DND-41 (cell line): ENCODE data around the gene CSNK2A1.

Source experiments
- ATAC-seq: fragments of 200-7000 bp; cut with Tn5 transposase; 3 replicates; pipeline ENCODE4 v1.9.1; 2021; ENCODE audit warnings: low read depth; ENCODE audit not compliant: insufficient read depth
- DNase-seq: peaks from one replicate; pipeline ENCODE4 v3.0.0-alpha.2; 2020
- H2AFZ ChIP-seq: 2 replicates; pipeline ENCODE4 v1.6.0; 2012; ENCODE audit warnings: low read depth, low read length
- H3K27ac ChIP-seq: 2 replicates; pipeline ENCODE4 v1.5.1; 2012; ENCODE audit warnings: low read length, inconsistent platforms
- H3K27me3 ChIP-seq: fragments of 200-600 bp; sonication (generic); 2 replicates; pipeline ENCODE4 v1.6.0; 2012; ENCODE audit warnings: low read length, mild to moderate bottlenecking, inconsistent platforms; ENCODE audit not compliant: insufficient read depth, poor library complexity
- H3K36me3 ChIP-seq: 2 replicates; pipeline ENCODE4 v1.5.1; 2012; ENCODE audit warnings: low read length, inconsistent platforms; ENCODE audit not compliant: insufficient read depth
- H3K4me1 ChIP-seq: 2 replicates; pipeline ENCODE4 v1.5.1; 2012; ENCODE audit warnings: mild to moderate bottlenecking, low read length; ENCODE audit not compliant: insufficient read depth
- H3K4me2 ChIP-seq: 2 replicates; pipeline ENCODE4 v1.6.0; 2012; ENCODE audit warnings: mild to moderate bottlenecking, moderate library complexity, low read length, inconsistent platforms; ENCODE audit not compliant: insufficient read depth
- H3K4me3 ChIP-seq, 2 experiments: fragments of 200-600 bp in 1 of 2; shearing (Covaris generic) in 1 of 2; 2 replicates each; pipeline ENCODE4 v1.5.1; 2012 to 2016; ENCODE audit warnings: inconsistent platforms in 2 of 2, low read length in 2 of 2, mild to moderate bottlenecking in 2 of 2, low read depth in 1 of 2, moderate library complexity in 1 of 2
- H3K79me2 ChIP-seq: 2 replicates; pipeline ENCODE4 v1.6.0; 2012; ENCODE audit warnings: low read length, inconsistent platforms; ENCODE audit not compliant: insufficient read depth
- H3K9ac ChIP-seq: 2 replicates; pipeline ENCODE4 v1.6.0; 2012; ENCODE audit warnings: low read depth, mild to moderate bottlenecking, inconsistent platforms, low read length, moderate library complexity
- H3K9me3 ChIP-seq: 2 replicates; pipeline ENCODE4 v1.5.1; 2012; ENCODE audit warnings: low read length, moderate library complexity, mild to moderate bottlenecking, inconsistent platforms; ENCODE audit not compliant: insufficient read depth, severe bottlenecking
- H4K20me1 ChIP-seq: 2 replicates; pipeline ENCODE4 v1.6.0; 2012; ENCODE audit warnings: low read length; ENCODE audit not compliant: insufficient read depth
- EZH2 ChIP-seq: IDR thresholded peaks from 3 replicates; pipeline ENCODE4 v1.6.1; 2012; ENCODE audit warnings: borderline replicate concordance, low read depth, mild to moderate bottlenecking, moderate library complexity, low read length, inconsistent platforms; ENCODE audit not compliant: severe bottlenecking
- TF ChIP-seq, protein P1 (sequence below): IDR thresholded peaks from 2 replicates; pipeline ENCODE4 v1.5.1; 2012; ENCODE audit warnings: borderline replicate concordance, low read length, moderate library complexity, mild to moderate bottlenecking; ENCODE audit not compliant: poor library complexity, severe bottlenecking; ENCODE audit errors: extremely low read depth

Gene CSNK2A1

DNA sequence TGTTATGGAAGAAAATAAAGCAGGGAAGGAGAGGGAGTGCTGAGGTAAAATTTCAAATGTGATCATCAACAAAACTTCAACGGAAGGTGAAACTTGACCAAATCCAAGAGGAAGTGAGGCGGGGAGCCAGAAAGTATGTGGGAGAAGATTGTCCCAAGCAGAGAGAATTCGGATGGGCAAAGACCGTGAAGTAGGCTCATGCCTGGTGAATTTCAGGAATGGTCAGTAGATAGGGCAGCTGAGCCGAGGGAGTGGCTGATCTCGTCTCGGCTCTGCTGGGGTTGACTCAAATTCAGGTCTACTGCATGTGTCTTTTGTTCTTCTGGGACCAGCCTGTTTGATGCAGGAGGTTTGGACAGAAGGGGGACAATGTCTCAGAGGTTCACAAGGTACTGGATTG is 7.0 kb upstream of the CSNK2A1 start:
- no peak overlapping the region for H2AFZ ChIP-seq
- ATAC-seq: no peak
- no peak for DNase-seq
- no peak overlapping the region for H3K9ac ChIP-seq
- no peaks in the 10 kb centered on the region for H3K9me3 ChIP-seq
- no peaks in the 10 kb centered on the region for H3K36me3 ChIP-seq
- no peaks in the 10 kb centered on the region for H3K79me2 ChIP-seq
- TF ChIP-seq EZH2: no peak
- TF ChIP-seq, protein P1, sequence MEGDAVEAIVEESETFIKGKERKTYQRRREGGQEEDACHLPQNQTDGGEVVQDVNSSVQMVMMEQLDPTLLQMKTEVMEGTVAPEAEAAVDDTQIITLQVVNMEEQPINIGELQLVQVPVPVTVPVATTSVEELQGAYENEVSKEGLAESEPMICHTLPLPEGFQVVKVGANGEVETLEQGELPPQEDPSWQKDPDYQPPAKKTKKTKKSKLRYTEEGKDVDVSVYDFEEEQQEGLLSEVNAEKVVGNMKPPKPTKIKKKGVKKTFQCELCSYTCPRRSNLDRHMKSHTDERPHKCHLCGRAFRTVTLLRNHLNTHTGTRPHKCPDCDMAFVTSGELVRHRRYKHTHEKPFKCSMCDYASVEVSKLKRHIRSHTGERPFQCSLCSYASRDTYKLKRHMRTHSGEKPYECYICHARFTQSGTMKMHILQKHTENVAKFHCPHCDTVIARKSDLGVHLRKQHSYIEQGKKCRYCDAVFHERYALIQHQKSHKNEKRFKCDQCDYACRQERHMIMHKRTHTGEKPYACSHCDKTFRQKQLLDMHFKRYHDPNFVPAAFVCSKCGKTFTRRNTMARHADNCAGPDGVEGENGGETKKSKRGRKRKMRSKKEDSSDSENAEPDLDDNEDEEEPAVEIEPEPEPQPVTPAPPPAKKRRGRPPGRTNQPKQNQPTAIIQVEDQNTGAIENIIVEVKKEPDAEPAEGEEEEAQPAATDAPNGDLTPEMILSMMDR: no peak
- H3K4me2 ChIP-seq: no peak overlapping the region
- H3K4me3 ChIP-seq: no peak overlapping the region
- no peaks in the 10 kb centered on the region for H3K4me1 ChIP-seq
- peaks cover 30% of the 10 kb centered on the region for H3K27me3 ChIP-seq
- H3K27ac ChIP-seq: no peak overlapping the region
- no peaks in the 10 kb centered on the region for H4K20me1 ChIP-seq

DNA sequence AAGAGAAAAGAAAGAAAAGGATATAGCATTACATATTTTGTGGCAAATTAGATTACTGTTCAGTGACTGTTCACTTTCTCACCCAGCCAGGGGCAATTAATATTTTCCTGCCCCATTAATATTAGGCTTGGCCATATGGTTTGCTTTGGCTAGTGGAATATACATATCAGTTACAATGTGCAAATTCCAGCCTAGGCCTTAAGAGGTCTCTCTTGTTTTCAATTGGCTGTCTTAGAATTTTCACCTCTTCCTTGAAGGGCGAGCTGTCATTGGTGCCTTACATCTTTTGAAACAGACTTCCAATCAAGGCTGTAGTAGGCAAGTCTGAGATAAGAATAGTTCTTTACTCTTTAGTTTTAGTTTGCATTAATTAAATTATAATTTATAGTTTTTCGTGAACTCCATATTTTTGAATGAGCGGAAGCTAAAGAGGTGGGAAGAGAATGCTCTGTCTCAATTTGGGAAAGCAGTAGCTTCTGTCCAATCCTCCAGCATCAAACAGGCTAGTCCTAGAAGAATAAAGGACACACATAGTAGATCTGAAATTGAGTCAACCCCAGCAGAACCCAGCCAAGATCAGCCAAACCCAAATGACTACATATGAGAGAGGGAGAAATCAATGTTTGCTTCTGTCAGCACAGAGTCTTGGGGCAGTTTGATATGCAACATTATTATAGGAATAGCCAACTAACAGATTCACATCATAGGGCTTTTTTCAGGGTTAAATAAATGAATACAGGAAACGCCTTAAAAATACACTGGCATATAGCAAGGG is 6.3 kb upstream of the CSNK2A1 start:
- no peak for ATAC-seq
- DNase-seq: no peak
- Histone ChIP-seq H3K9me3 (no peaks in the 10 kb centered on the region), H3K4me2 (no peak overlapping the region), H4K20me1 (no peaks in the 10 kb centered on the region), H3K27ac (no peak overlapping the region), H2AFZ (no peak overlapping the region), H3K9ac (no peak overlapping the region), H3K4me1 (no peaks in the 10 kb centered on the region), H3K4me3 (no peak overlapping the region), H3K79me2 (no peaks in the 10 kb centered on the region), H3K36me3 (no peaks in the 10 kb centered on the region), H3K27me3 (peaks cover 30% of the 10 kb centered on the region)
- TF ChIP-seq EZH2: no peak
- TF ChIP-seq, protein P1: no peak

DNA sequence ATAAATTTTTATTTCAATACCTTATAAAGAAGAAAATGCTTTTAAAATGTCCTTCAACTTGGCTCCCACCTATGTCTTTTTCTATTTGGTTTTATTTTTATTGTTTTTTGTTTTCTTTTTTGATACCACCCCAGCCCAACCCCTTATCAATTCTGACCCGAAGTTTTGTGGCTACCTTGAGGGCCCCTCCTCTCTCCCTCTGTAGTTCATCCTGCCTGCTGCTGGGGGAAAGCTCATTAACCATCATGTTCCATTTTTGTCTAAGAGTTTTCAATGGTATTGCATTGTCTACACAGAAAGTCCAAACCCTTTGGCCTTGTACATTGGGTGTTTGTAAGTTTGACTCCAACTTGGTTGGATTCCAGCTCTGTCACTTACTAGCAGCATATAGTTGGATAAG is 5.3 kb upstream of the CSNK2A1 start:
- DNase-seq (no peak), ATAC-seq (no peak)
- Histone ChIP-seq H2AFZ (no peak overlapping the region), H3K4me2 (no peak overlapping the region), H3K9me3 (peaks cover 4% of the 10 kb centered on the region), H3K9ac (no peak overlapping the region), H3K4me1 (peaks cover 8% of the 10 kb centered on the region), H4K20me1 (no peaks in the 10 kb centered on the region), H3K27ac (no peak overlapping the region), H3K27me3 (peaks cover 30% of the 10 kb centered on the region), H3K79me2 (no peaks in the 10 kb centered on the region), H3K36me3 (no peaks in the 10 kb centered on the region), H3K4me3 (no peak overlapping the region)
- TF ChIP-seq EZH2: no peak
- TF ChIP-seq, protein P1: no peak
